Activated CD4-positive, alpha-beta T cell treated with anti-CD3 and anti-CD28 coated beads, Interleukin-2, amount 50 U/mL, for 48 hours (primary cell): ENCODE data around the gene GET4.

Experiments used
- DNase-seq, 2 experiments: peaks; one replicate each; pipeline ENCODE4 v3.0.0-alpha.2; 2020

The GET4 gene

GRCh38 chr7:900331-901040 lies 24.1 kb downstream of the GET4 start:
- no peak for DNase-seq

GRCh38 chr7:901041-901387 lies 24.7 kb downstream of the GET4 start:
- no peak for DNase-seq

GRCh38 chr7:901388-902154 lies 25.2 kb downstream of the GET4 start:
- DNase-seq, result peak; percentile 67 to 68

- DNase-seq, result no peak
Measured at GRCh38 chr7:902996-903395, 26.6 kb downstream of the GET4 start.

GRCh38 chr7:903921-904755 lies 27.8 kb downstream of the GET4 start:
- DNase-seq, result no peak

- no peak for DNase-seq
Measured at GRCh38 chr7:904847-905246, 28.5 kb downstream of the GET4 start.

GRCh38 chr7:906776-907157 lies 30.4 kb downstream of the GET4 start:
- no peak for DNase-seq

GRCh38 chr7:907158-907980 lies 31.0 kb downstream of the GET4 start:
- no peak for DNase-seq

- DNase-seq, result no peak
Measured at GRCh38 chr7:908159-908581, 31.8 kb downstream of the GET4 start.

- peak; percentile 78 to 83 for DNase-seq
Measured at GRCh38 chr7:908591-909357, 32.4 kb downstream of the GET4 start.

GRCh38 chr7:909358-910329 lies 33.3 kb downstream of the GET4 start:
- DNase-seq, result peak in 1 of 2 experiments; percentile 42

- DNase-seq, result no peak
Measured at GRCh38 chr7:910441-910861, 34.1 kb downstream of the GET4 start.

- no peak for DNase-seq
Measured at GRCh38 chr7:910931-911431, 34.6 kb downstream of the GET4 start.

- DNase-seq, result no peak
Measured at GRCh38 chr7:911791-912480, 35.6 kb downstream of the GET4 start.

- no peak for DNase-seq
Measured at GRCh38 chr7:913736-914520, 37.6 kb downstream of the GET4 start.

GRCh38 chr7:914521-915194 lies 38.3 kb downstream of the GET4 start:
- no peak for DNase-seq

GRCh38 chr7:915291-916218 lies 39.2 kb downstream of the GET4 start:
- DNase-seq, result no peak
